Measurements from ENCODE around the gene FAM9C. TPM values are rescaled to one million over a fixed set of nuclear protein-coding genes. Genes with fewer than 3 reads are reported as not detected.

The FAM9C gene
- not detected in 2 replicates for total RNA-seq

GRCh38 chrX:13044441-13044840 is at the start of gene FAM9C:
TSS of gene FAM9C (minus strand) at chrX:13044620. CDS start at chrX:13043789, 831 bp downstream.

Other genes with a start within 250 kb of the FAM9C start
- gene TLR7, start 177.5 kb downstream of the FAM9C start, total RNA-seq, result under 0.01 TPM in 1 of 2 replicates, not detected in the other
- gene TLR8, start 138.0 kb downstream of the FAM9C start, total RNA-seq, result under 0.01 TPM in 1 of 2 replicates, not detected in the other
- gene TMSB4X, start 69.5 kb downstream of the FAM9C start, total RNA-seq, result 3,634 and 5,341 TPM in 2 replicates

Measured in tracheal epithelial cell (primary cell).